Epithelial cell of proximal tubule (primary cell): ENCODE results near the gene MED12L. TPM values are rescaled to one million over a fixed set of nuclear protein-coding genes. Genes with fewer than 3 reads are reported as not detected.

Experiments
- DNase-seq: peaks from one replicate; pipeline ENCODE4 v3.0.0-alpha.2; 2011; ENCODE audit warnings: low read depth
- H3K4me3 ChIP-seq: 2 replicates; pipeline ENCODE4 v1.5.1; 2011; ENCODE audit warnings: low read depth, mild to moderate bottlenecking, low read length
- CTCF ChIP-seq: conservative IDR thresholded peaks from 2 replicates; pipeline ENCODE4 v1.5.1; 2012; ENCODE audit warnings: low read depth, mild to moderate bottlenecking, low read length
- total RNA-seq: library from RNA; depleted of rRNA; stranded (reverse); fragments of >200 nt; gene quantifications from 2 replicates; pipeline ENCODE4 v1.2.3, GENCODE V29; 2015

The MED12L gene
- total RNA-seq, 1 donor from 2014 or later, result 0.12 TPM

GRCh38 chr3:151269631-151270030 is 184.2 kb downstream of the MED12L start:
- TF ChIP-seq CTCF, result no peak
- no peak for DNase-seq
- H3K4me3 ChIP-seq, result no peak overlapping the region

GRCh38 chr3:151275091-151275490 is 189.6 kb downstream of the MED12L start:
- no peak for DNase-seq
- TF ChIP-seq CTCF, result no peak
- no peak overlapping the region for H3K4me3 ChIP-seq

GRCh38 chr3:151276038-151276686 is 190.7 kb downstream of the MED12L start:
- H3K4me3 ChIP-seq, result no peak overlapping the region
- DNase-seq, result no peak
- no peak for TF ChIP-seq CTCF

- H3K4me3 ChIP-seq, result no peak overlapping the region
- no peak for DNase-seq
- no peak for TF ChIP-seq CTCF
These were observed 191.2 kb downstream of the MED12L start for GRCh38 chr3:151276687-151277042.

- H3K4me3 ChIP-seq, result no peak within 1 kb of the TSS
- TF ChIP-seq CTCF, result no peak
- DNase-seq, result no peak
These were observed 192.8 kb downstream of the MED12L start, which contains the start of gene P2RY14 for GRCh38 chr3:151278230-151278629. Gene P2RY14 (minus strand): TSS chr3:151278542. CDS start chr3:151214316, 64,226 bp downstream.

GRCh38 chr3:151281671-151282324 is 196.3 kb downstream of the MED12L start:
- H3K4me3 ChIP-seq, result no peak overlapping the region
- DNase-seq, result no peak
- no peak for TF ChIP-seq CTCF

- DNase-seq, result no peak
- peak; percentile 65 for TF ChIP-seq CTCF
- no peak overlapping the region for H3K4me3 ChIP-seq
These were observed 197.5 kb downstream of the MED12L start for GRCh38 chr3:151282921-151283320.
